IPS-NIHi11 (cell line): ENCODE data around the gene ZNF48.

Experiments used
- DNase-seq: peaks from one replicate; pipeline ENCODE4 v3.0.0; 2012; ENCODE audit warnings: mixed read lengths, low spot score

Gene ZNF48

GRCh38 chr16:30358990-30359870 lies 36.0 kb upstream of the ZNF48 start:
- DNase-seq: no peak

- DNase-seq: no peak
Measured at GRCh38 chr16:30359871-30360170, 35.4 kb upstream of the ZNF48 start.

GRCh38 chr16:30361180-30361579 lies 34.0 kb upstream of the ZNF48 start:
- DNase-seq: no peak

GRCh38 chr16:30365200-30365599 lies 30.0 kb upstream of the ZNF48 start:
- DNase-seq: no peak

GRCh38 chr16:30366511-30366910 lies 28.7 kb upstream of the ZNF48 start:
- DNase-seq: no peak

GRCh38 chr16:30367349-30368009 lies 27.7 kb upstream of the ZNF48 start:
- DNase-seq: no peak

GRCh38 chr16:30368122-30368791 lies 27.0 kb upstream of the ZNF48 start:
- DNase-seq: no peak

- no peak for DNase-seq
Measured at GRCh38 chr16:30368792-30369090, 26.5 kb upstream of the ZNF48 start.

- DNase-seq: peak; percentile 22
Measured at GRCh38 chr16:30369091-30369937, 25.9 kb upstream of the ZNF48 start.

GRCh38 chr16:30369938-30370455 lies 25.2 kb upstream of the ZNF48 start:
- peak; percentile 87 for DNase-seq

GRCh38 chr16:30370456-30371247 lies 24.6 kb upstream of the ZNF48 start, which contains the start of gene TBC1D10B:
TSS of gene TBC1D10B (minus strand) at chr16:30370494. CDS start at chr16:30370183, 311 bp downstream.
- peak; percentile 89 for DNase-seq

GRCh38 chr16:30371248-30371816 lies 23.9 kb upstream of the ZNF48 start:
- no peak for DNase-seq

- no peak for DNase-seq
Measured at GRCh38 chr16:30372038-30372712, 23.0 kb upstream of the ZNF48 start.

- DNase-seq: no peak
Measured at GRCh38 chr16:30372725-30373124, 22.5 kb upstream of the ZNF48 start.

- no peak for DNase-seq
Measured at GRCh38 chr16:30374538-30374937, 20.7 kb upstream of the ZNF48 start, which contains the start of gene MYL11. TSS of gene MYL11 (plus strand) at chr16:30374802. CDS start at chr16:30374858, 56 bp downstream.

GRCh38 chr16:30375864-30376263 lies 19.4 kb upstream of the ZNF48 start:
- DNase-seq: no peak

GRCh38 chr16:30376461-30376902 lies 18.7 kb upstream of the ZNF48 start:
- no peak for DNase-seq

GRCh38 chr16:30377050-30377811 lies 18.0 kb upstream of the ZNF48 start:
- DNase-seq: no peak

GRCh38 chr16:30377812-30378235 lies 17.4 kb upstream of the ZNF48 start:
- DNase-seq: peak; percentile 85
